Daoy (cell line): ENCODE measurements around the gene KRT20. TPM values are rescaled to one million over a fixed set of nuclear protein-coding genes. Genes with fewer than 3 reads are reported as not detected.
"Not testable (repeated sequence)": the region's sequence is repeated elsewhere in the genome, so short reads cannot be mapped to it uniquely, and the experiment has no call there.

Source experiments
- DNase-seq: peaks from one replicate; pipeline ENCODE4 v3.0.0-alpha.2; 2015; ENCODE audit warnings: low read depth
- total RNA-seq: library from RNA; depleted of rRNA; stranded (reverse); fragments of >200 nt; shearing (Covaris generic); gene quantifications from 2 replicates; pipeline ENCODE4 v1.2.3, GENCODE V29; 2014

Gene KRT20
- total RNA-seq, 1 experiment from 2014 or later = not detected

DNA sequence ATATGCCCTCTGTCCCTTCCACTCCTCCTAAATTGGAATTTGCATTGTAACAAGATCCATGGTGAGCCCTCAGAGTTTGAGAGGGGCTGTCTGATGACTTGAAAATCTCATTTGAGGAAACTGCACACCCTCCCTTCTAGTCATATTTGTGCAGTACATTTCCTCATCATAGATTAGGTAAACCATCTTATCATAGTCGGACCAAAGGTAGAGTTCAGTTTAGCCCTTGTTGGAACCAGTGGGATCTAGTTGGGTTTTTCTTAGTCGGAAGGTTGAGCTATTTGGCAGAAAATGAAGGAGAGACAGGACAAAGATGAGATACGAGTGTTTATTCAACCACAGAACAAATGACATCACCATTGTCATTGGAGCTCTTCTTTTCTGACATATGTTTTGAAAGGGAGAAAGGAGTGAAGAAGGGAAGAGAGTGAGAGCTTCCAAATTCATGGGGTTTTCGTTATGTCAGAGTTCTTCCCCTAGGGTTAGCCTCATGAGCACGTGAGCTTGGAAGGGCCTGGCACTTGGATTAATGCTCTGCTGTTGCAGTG lies 15.8 kb upstream of the KRT20 start:
- no peak for DNase-seq

DNA sequence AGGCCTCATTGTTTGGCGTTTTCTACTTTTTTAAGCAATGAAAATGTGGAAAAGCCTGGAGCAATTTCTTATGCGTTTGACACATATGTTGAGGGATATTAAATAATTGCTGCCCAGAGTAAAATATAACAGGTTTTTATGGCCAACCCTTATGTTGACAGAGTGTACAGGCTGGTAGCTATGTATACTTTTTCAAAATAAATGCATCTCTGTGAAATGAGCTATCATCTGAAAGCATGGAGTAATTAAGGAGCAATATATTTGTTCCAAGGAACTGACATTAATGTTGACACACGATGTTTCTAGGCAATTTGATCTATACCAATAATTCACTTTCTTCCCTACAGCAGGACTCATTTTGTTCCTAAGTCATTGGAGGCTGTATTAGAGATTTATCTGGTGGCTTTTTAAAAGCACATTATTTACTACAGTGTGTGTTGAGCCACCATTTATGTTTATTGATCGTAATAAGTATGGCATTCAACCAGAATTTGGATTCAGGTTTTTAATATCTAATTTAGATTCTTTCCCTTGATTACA lies 11.9 kb upstream of the KRT20 start:
- no peak for DNase-seq

DNA sequence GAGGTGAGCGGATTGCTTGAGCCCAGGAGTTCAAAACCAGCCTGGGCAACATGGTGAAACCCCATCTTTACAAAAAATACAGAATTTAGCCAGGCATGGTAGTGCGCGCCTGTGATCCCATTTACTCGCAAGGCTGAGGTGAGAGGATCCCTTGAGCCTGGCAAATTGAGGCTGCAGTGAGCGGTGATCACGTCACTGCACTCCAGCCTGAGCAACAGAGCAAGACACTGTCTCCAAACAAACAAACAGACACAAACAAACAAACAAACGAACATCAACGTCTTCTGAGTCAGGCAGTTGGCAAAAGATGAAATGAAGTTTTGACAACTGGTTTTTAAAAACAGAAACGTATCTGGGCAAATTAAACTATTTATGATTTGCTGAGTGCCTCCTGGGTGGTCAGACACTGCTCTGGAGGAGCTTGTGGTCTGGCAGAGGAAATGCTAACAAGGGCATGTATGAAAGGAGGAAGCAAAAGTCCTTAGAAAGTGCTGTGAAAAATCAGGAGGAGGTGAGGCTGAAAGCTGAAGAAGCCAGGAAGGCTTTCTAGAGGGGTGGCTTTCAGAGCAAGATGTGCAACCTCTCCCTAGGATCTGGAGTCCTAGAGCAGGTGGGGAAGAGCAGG lies 10.2 kb upstream of the KRT20 start:
- DNase-seq = no peak

- DNase-seq = no peak
These were observed 3.2 kb upstream of the KRT20 start for GRCh38 chr17:40888196-40888720.

GRCh38 chr17:40886090-40886489 lies 1.0 kb upstream of the KRT20 start:
- peak; percentile 77 for DNase-seq

DNA sequence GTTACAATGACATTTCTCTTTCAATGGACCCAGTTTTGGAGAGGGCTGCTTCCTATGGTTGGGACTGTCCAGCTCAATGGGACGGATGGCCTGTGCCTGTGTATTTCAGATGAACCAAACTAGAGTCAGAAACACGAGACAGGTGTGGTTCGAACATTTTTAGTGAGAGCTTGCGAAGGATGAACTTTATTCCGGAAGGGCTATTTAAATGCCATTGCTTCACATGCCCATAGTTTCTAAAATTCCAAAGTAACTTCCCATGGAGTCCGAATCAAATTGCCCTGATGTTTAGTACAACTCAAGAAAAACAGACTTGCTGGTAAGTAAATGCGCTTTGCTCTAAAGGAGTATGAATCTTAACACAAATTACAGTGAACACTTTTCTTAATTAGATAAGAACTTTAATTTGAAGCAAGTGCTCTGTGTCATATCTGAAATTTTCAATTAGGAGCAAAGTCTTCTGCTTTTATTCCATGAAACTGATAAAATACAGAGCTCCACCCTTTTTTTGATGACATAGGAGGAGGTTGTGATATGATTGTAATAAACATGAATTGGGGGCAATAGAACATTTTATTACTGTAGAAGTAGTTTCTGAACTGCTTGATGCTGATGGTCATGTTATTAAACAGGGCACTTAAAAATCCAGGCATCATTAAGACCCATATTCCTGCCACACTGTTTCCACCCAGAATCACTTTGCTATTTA lies 1.3 kb downstream of the KRT20 start:
- no peak for DNase-seq

DNA sequence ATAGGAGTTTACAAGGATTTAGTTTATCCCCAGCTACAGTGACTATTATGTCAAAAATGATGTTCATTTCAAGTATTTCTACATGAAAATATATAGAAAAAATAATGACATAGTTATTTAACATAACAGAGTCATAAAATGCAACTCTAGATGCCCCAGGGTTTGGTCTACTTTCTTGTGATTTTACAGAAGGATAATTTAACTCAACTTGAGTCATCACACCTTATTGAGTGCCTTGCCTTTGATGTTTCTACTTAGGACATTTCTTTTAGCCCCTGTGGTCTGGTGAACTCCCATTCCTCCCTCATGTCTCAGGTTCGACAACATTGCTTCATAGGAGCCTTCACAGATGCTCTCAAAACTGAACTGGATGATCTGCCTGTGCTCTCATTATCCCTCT lies 2.0 kb downstream of the KRT20 start:
- no peak for DNase-seq

DNA sequence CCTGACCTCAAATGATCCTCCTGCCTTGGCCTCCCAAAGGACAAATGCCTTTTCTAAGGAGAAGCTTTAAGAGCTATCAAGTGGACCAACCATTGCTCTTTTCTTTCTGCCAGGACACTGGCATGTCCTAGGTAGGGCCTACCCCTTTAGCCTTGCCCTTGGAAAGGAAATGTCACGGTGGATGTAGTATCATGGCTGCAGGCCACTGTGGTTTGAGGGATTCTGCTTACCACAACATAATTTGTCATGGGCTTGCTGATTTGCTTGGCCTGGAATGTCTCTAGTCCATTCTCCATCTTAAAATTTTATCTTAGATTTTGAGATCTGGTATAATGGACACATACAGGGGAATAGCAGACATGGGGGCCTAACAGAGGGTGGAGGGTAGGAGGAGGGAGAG lies 6.0 kb downstream of the KRT20 start:
- no peak for DNase-seq

DNA sequence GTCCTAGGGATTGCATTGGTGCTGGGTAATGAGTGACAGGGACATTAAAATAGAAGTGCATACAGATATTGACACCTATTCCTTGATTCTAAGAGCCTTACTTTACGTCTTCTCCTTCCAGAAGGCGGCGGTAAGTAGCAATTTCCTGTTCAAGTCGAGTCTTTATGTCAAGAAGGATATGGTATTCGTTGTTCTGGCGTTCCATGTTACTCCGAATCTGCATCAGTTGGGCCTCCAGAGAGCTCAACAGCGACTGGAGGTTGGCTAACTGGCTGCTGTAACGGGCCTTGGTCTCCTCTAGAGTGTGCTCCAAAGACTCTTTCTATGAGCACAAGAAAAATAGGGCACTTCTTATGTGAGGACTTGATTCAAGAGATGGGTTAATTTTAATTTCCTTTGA lies 7.0 kb downstream of the KRT20 start:
- DNase-seq = no peak

GRCh38 chr17:40873801-40874200 lies 11.2 kb downstream of the KRT20 start:
- no peak for DNase-seq

DNA sequence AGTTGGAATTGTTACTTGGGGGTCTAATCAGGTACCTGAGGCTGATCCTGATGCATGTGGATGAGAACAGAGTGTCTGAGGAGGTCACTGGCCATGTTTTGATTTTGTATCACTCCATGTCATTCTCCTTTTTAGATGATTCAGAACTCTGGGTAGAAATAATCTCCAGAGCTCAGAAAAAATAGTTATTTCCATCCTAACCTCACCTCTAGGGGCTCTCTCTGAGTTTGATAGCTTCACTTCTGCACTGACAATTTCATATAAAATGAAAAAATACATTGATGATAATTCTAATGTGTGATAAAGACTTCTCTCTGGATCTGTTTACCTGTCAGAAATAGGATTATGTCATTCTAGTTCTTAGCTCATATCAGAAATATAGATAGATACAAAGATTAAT lies 11.8 kb downstream of the KRT20 start:
- DNase-seq = no peak

DNA sequence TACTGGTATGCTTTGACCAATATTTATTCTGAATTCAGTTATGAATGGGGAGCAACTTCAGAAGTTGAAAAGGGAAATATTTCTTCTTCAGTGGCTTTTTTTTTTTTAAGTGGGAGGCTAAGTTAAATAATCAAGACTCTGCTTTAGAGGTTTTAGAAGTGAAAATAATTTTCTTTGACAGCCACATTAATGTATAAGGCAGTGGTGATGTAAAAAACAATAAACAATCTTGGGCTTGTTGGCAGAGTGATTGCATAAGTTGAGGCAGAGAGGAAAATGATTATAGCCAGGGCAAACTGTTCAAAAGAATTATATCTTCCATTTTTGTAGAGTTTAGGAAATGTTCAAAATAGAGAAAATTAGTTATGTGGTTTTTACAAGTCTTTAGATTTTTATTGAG lies 12.6 kb downstream of the KRT20 start:
- DNase-seq = no peak

DNA sequence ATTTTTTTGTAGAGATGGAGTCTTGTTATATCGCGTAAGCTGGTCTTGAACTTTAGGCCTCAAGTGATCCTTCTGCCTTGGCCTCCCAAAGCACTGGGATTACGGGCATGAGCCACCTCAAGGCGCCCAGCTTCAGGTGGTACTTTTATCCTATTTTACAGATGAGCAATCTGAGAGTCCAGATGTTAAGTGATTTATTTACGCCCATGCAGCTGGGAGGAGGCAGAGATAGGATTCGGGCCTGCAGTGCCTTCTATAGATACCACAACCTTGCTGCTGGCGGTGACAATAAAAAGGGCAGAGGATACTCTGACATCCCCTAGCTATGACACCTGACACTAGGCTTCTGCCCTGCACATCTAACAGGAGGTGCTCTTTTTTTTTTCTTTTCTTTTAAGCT lies 13.7 kb downstream of the KRT20 start:
- no peak for DNase-seq

DNA sequence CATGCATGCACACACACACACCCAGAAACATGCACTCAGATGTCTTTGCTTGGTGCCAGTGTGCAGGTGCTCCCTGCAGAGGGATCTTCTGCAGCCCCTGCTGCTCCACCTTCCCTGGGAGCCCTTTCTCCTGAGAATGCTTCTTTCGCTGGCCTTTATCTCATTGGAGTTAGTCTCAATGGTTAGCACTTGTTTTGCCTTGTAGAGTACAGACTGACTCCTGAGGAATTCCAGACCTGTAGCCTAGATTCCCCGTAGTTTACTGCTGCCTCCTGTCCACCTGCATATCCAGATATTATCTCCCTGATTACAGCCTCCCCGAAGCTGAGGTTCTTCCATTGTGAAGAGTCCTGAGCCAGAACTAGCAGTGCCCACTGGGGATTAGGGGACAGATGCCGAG lies 14.9 kb downstream of the KRT20 start:
- no peak for DNase-seq

DNA sequence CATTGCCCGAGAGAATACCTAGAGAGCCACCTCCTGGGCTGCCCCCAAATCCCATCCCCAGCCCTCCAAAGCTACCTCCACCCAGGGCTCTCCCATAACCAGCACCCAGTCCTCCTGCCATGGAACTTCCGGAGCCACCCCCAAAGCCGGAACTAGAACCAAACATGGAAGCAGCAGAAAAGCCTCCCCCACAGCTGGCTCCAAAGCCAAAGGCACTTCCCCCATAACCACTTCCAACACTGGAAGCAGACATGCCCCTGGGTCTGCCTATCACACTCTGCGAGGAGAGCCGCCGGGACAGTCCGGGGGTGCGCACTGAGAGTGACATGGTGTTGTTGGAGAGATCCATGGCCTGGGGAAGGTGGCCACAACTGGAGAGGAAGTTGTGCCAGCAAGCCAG lies 18.2 kb downstream of the KRT20 start, which contains the start of gene KRT12:
KRT12 (minus strand) TSS at position 386 of the 400 bp plus-strand sequence; CDS start at position 349, 37 bp downstream.
- DNase-seq = no peak

GRCh38 chr17:40864661-40865390 lies 20.2 kb downstream of the KRT20 start:
- DNase-seq = no peak

DNA sequence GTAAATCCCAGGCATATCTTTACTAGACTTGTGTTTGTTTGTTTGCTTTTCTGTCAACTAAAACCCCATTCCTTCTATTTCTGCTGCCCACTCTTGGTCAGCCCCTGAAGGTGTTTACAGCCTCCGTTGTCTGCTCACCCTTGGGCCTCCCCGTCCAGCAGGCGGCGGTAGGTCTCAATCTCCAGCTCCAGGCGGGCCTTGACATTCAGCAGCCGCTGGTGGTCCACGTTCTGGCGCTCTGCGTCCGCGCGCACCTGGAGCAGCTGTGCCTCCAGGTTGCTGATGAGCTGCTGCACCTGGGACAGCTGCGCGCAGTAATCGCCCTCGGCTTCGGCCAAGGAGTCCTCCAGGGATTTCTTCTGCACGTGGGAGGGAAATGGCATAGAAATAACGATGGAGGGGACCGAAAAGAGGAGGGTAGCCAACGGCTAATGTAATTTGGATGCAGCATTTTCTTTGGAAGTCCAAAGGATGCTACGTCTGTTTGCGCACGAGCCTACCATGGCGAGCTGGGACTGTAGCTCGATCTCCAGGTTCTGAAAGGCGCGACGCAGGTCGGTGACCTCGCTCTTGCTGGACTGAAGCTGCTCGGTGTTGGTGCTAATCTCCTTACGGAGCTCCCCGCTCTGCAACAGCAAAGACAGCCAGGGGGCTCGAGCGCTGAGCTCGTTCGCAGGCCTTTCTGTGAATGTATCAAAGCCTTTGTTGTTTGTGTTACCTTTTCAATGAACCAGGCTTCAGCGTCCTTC lies 21.9 kb downstream of the KRT20 start:
- no peak for DNase-seq

GRCh38 chr17:40859536-40859935 lies 25.5 kb downstream of the KRT20 start:
- DNase-seq = no peak

DNA sequence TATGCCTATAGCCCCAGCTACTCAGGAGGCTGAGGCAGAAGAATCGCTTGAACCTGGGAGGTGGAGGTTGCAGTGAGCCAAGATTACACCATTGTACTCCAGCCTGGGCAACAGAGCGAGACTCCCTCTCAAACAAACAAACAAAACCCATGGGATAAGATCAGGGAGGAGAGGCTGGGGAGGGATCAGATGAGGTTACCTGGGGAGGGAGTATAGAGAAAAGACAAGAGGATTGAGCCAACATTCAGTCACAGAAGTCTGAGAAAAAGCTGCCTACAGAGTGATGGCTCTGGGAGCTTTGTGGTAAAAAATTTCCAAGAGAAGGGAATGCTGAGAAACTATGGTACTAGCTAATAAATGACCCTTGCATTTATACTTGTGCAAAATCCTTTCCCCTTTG lies 26.4 kb downstream of the KRT20 start:
- not testable (repeated sequence) for DNase-seq

DNA sequence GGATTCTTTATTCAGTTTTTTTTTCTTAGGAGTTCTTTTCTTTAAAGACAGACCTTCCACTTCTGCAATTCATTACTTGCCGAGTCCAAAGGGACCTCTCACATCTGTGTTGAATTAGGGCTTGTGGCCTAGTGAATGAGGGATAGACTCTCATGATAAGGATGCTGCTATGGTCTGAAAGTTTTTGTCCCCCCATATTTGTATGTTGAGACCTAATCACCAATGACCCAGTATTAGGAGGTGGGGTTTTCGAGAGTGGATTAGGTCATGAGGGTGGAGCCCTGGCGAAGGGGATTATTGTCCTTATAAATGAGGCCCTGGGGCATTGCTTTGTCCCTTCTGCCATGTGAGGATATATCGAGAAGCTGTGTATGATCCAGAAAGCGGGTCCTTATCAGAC lies 27.5 kb downstream of the KRT20 start:
- DNase-seq = no peak

- DNase-seq = peak; percentile 58
These were observed 30.7 kb downstream of the KRT20 start for GRCh38 chr17:40854175-40854814.
